Keratinocyte (primary cell): ENCODE results near the gene SC5D.

Experiments used
- CTCF ChIP-seq, 3 experiments: IDR thresholded peaks in 1 of 3; conservative IDR thresholded peaks in 1 of 3; optimal IDR thresholded peaks in 1 of 3; 2 replicates in 2 of 3; 3 replicates in 1 of 3; pipeline versions ENCODE3 to v1.5.1; 2011; ENCODE audit warnings: low read length in 3 of 3, mild to moderate bottlenecking in 3 of 3, moderate library complexity in 2 of 3, control low read depth in 1 of 3, inconsistent platforms in 1 of 3; ENCODE audit not compliant: insufficient read depth in 2 of 3; ENCODE audit errors: extremely low read depth in 1 of 3
- EZH2 ChIP-seq: IDR thresholded peaks from one replicate; pipeline ENCODE4 v1.6.1; 2012; ENCODE audit warnings: inconsistent platforms, mild to moderate bottlenecking, low read length, moderate library complexity

- TF ChIP-seq CTCF (optimal IDR thresholded peaks at IDR 0.05 in 1 of 3, IDR thresholded peaks at IDR 0.05 in 1 of 3, conservative IDR thresholded peaks at IDR 0.05 in 1 of 3; ENCODE audit: extremely low read depth in 1 of 3, insufficient read depth in 2 of 3, low read length in 3 of 3) (no peak), EZH2 (no peak)
These were observed 10.9 kb upstream of the SC5D start for GRCh38 chr11:121281698-121282097.
